BLaER1 (cell line): Measurements from ENCODE around the gene SORL1.
A peak's percentile ranks its signal among the peaks of the same experiment; 100 is the strongest.

ENCODE experiments used
- H3K27ac ChIP-seq: shearing (Covaris generic); formaldehyde crosslinking; 2 replicates; pipeline ENCODE4 v1.8.1; 2022
- H3K27me3 ChIP-seq: shearing (Covaris generic); formaldehyde crosslinking; 2 replicates; pipeline ENCODE4 v1.8.1; 2022
- H3K36me3 ChIP-seq: shearing (Covaris generic); formaldehyde crosslinking; 2 replicates; pipeline ENCODE4 v1.8.1; 2022
- H3K4me1 ChIP-seq: shearing (Covaris generic); formaldehyde crosslinking; 2 replicates; pipeline ENCODE4 v1.8.1; 2022
- H3K4me2 ChIP-seq: shearing (Covaris generic); formaldehyde crosslinking; 2 replicates; pipeline ENCODE4 v1.8.1; 2022
- H3K4me3 ChIP-seq: shearing (Covaris generic); formaldehyde crosslinking; 2 replicates; pipeline ENCODE4 v1.8.1; 2022
- H3K9ac ChIP-seq: shearing (Covaris generic); formaldehyde crosslinking; 2 replicates; pipeline ENCODE4 v1.8.1; 2022
- H3K9me3 ChIP-seq: shearing (Covaris generic); formaldehyde crosslinking; 2 replicates; pipeline ENCODE4 v1.8.1; 2022
- H4K20me1 ChIP-seq: shearing (Covaris generic); formaldehyde crosslinking; 2 replicates; pipeline ENCODE4 v1.8.1; 2022
- Cebpa-rat ChIP-seq: shearing (Covaris generic); IDR thresholded peaks from 2 replicates; pipeline ENCODE4 v1.8.1; 2022

Gene SORL1

GRCh38 chr11:121414141-121414913, 37.8 kb upstream of the SORL1 start:
- Histone ChIP-seq H3K9ac (no peak overlapping the region), H3K4me2 (no peak overlapping the region), H3K9me3 (no peaks in the 10 kb centered on the region), H3K36me3 (no peaks in the 10 kb centered on the region), H4K20me1 (no peaks in the 10 kb centered on the region), H3K27ac (no peak overlapping the region), H3K4me1 (peaks cover 41% of the 10 kb centered on the region), H3K4me3 (no peak overlapping the region), H3K27me3 (no peaks in the 10 kb centered on the region)
- TF ChIP-seq Cebpa-rat, result no peak

- no peaks in the 10 kb centered on the region; the same call in 1 of the 2 replicates for H3K9me3 ChIP-seq
- H3K36me3 ChIP-seq, result no peaks in the 10 kb centered on the region
- H4K20me1 ChIP-seq, result no peaks in the 10 kb centered on the region
- H3K4me3 ChIP-seq, result no peak overlapping the region
- H3K27me3 ChIP-seq, result no peaks in the 10 kb centered on the region
- H3K27ac ChIP-seq, result no peak overlapping the region
- H3K4me2 ChIP-seq, result peak overlapping the region; percentile 60
- peaks cover 55% of the 10 kb centered on the region for H3K4me1 ChIP-seq
- H3K9ac ChIP-seq, result no peak overlapping the region
- TF ChIP-seq Cebpa-rat, result no peak
Observed at GRCh38 chr11:121415856-121416255, 36.3 kb upstream of the SORL1 start.

- H3K27me3 ChIP-seq, result no peaks in the 10 kb centered on the region
- H4K20me1 ChIP-seq, result no peaks in the 10 kb centered on the region
- H3K9me3 ChIP-seq, result peaks cover 6% of the 10 kb centered on the region
- H3K4me2 ChIP-seq, result peak overlapping the region; percentile 60
- peaks cover 63% of the 10 kb centered on the region for H3K4me1 ChIP-seq
- no peak overlapping the region for H3K4me3 ChIP-seq
- peak overlapping the region; percentile 59 for H3K27ac ChIP-seq
- peak; percentile 94 for TF ChIP-seq Cebpa-rat
- no peak overlapping the region; the same call in 1 of the 2 replicates for H3K9ac ChIP-seq
- no peaks in the 10 kb centered on the region for H3K36me3 ChIP-seq
Observed at GRCh38 chr11:121417055-121417551, 35.0 kb upstream of the SORL1 start.

GRCh38 chr11:121417607-121418006, 34.5 kb upstream of the SORL1 start:
- H3K27me3 ChIP-seq, result no peaks in the 10 kb centered on the region
- H3K4me1 ChIP-seq, result peaks cover 68% of the 10 kb centered on the region
- H3K9me3 ChIP-seq, result peaks cover 8% of the 10 kb centered on the region
- no peak overlapping the region for H3K4me3 ChIP-seq
- no peak for TF ChIP-seq Cebpa-rat
- no peaks in the 10 kb centered on the region for H4K20me1 ChIP-seq
- H3K27ac ChIP-seq, result peak overlapping the region; percentile 59
- H3K9ac ChIP-seq, result no peak overlapping the region
- no peaks in the 10 kb centered on the region for H3K36me3 ChIP-seq
- peak overlapping the region; percentile 60 for H3K4me2 ChIP-seq

- no peak for TF ChIP-seq Cebpa-rat
- Histone ChIP-seq H3K27ac (peak overlapping the region; percentile 59; the same call in 1 of the 2 replicates), H3K4me1 (peaks cover 78% of the 10 kb centered on the region), H4K20me1 (no peaks in the 10 kb centered on the region), H3K36me3 (no peaks in the 10 kb centered on the region), H3K27me3 (no peaks in the 10 kb centered on the region), H3K4me3 (no peak overlapping the region), H3K9me3 (peaks cover 17% of the 10 kb centered on the region), H3K9ac (no peak overlapping the region), H3K4me2 (peak overlapping the region; percentile 60)
Observed at GRCh38 chr11:121418625-121419114, 33.4 kb upstream of the SORL1 start.

GRCh38 chr11:121419836-121420235, 32.3 kb upstream of the SORL1 start:
- Histone ChIP-seq H3K9me3 (peaks cover 23% of the 10 kb centered on the region), H3K9ac (no peak overlapping the region), H3K27ac (no peak overlapping the region), H3K4me1 (peaks cover 81% of the 10 kb centered on the region), H4K20me1 (no peaks in the 10 kb centered on the region), H3K4me2 (no peak overlapping the region), H3K4me3 (no peak overlapping the region), H3K36me3 (no peaks in the 10 kb centered on the region), H3K27me3 (no peaks in the 10 kb centered on the region)
- TF ChIP-seq Cebpa-rat, result no peak

- Histone ChIP-seq H3K4me3 (no peak overlapping the region), H3K4me1 (peaks cover 79% of the 10 kb centered on the region), H3K36me3 (no peaks in the 10 kb centered on the region), H3K27ac (no peak overlapping the region), H4K20me1 (no peaks in the 10 kb centered on the region), H3K27me3 (no peaks in the 10 kb centered on the region), H3K4me2 (no peak overlapping the region), H3K9ac (no peak overlapping the region), H3K9me3 (peaks cover 23% of the 10 kb centered on the region)
- TF ChIP-seq Cebpa-rat, result no peak
Observed at GRCh38 chr11:121420398-121420797, 31.7 kb upstream of the SORL1 start.

- Histone ChIP-seq H3K4me3 (no peak overlapping the region), H3K27ac (no peak overlapping the region), H3K27me3 (peaks cover 8% of the 10 kb centered on the region), H3K36me3 (no peaks in the 10 kb centered on the region), H3K4me1 (peaks cover 70% of the 10 kb centered on the region), H3K9me3 (peaks cover 29% of the 10 kb centered on the region), H4K20me1 (no peaks in the 10 kb centered on the region), H3K9ac (no peak overlapping the region), H3K4me2 (peak overlapping the region; percentile 60)
- TF ChIP-seq Cebpa-rat, result no peak
Observed at GRCh38 chr11:121421149-121421901, 30.8 kb upstream of the SORL1 start.

- no peak overlapping the region for H3K4me3 ChIP-seq
- H3K9ac ChIP-seq, result no peak overlapping the region
- H3K36me3 ChIP-seq, result no peaks in the 10 kb centered on the region
- H3K4me1 ChIP-seq, result peaks cover 65% of the 10 kb centered on the region
- peaks cover 21% of the 10 kb centered on the region for H3K27me3 ChIP-seq
- TF ChIP-seq Cebpa-rat, result no peak
- H3K4me2 ChIP-seq, result peak overlapping the region; percentile 60
- peaks cover 29% of the 10 kb centered on the region for H3K9me3 ChIP-seq
- H4K20me1 ChIP-seq, result no peaks in the 10 kb centered on the region
- peak overlapping the region; percentile 29; the same call in 1 of the 2 replicates for H3K27ac ChIP-seq
Observed at GRCh38 chr11:121422675-121423074, 29.4 kb upstream of the SORL1 start.

- peaks cover 35% of the 10 kb centered on the region for H3K4me1 ChIP-seq
- no peak overlapping the region for H3K9ac ChIP-seq
- peaks cover 35% of the 10 kb centered on the region for H3K9me3 ChIP-seq
- H3K27me3 ChIP-seq, result peaks cover 29% of the 10 kb centered on the region
- no peaks in the 10 kb centered on the region for H3K36me3 ChIP-seq
- H3K4me3 ChIP-seq, result no peak overlapping the region
- H4K20me1 ChIP-seq, result no peaks in the 10 kb centered on the region
- H3K4me2 ChIP-seq, result no peak overlapping the region
- no peak overlapping the region for H3K27ac ChIP-seq
- TF ChIP-seq Cebpa-rat, result no peak
Observed at GRCh38 chr11:121425828-121426227, 26.3 kb upstream of the SORL1 start.
